Measurements from ENCODE around the gene PPP2R5D. TPM values are rescaled to one million over a fixed set of nuclear protein-coding genes. Genes with fewer than 3 reads are reported as not detected.

The PPP2R5D gene
- total and polyA plus RNA-seq, 2 of the 4 experiments (the other 2 are of a cell fraction) = 55.6 to 68.8 TPM

DNA sequence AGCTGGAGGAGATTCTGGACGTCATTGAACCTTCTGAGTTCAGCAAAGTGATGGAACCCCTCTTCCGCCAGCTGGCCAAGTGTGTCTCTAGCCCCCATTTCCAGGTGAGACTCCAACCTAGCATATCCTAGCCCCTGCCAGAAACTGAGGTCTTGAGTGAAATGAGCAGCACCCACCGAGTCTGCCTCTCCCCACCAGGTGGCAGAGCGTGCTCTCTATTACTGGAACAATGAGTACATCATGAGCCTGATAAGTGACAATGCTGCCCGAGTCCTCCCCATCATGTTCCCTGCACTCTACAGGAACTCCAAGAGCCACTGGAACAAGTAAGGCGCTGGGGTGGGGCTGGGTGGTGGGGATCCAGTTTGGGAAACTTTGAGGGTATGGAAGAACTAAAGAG, 24.8 kb downstream of the PPP2R5D start:
- DNase-seq = peak; percentile 27
- Histone ChIP-seq H3K27ac (ENCODE audit: insufficient read depth, low read length) (no peak overlapping the region), H3K14ac (replicated peaks; ENCODE audit: low read depth, low read length) (no peak overlapping the region), H4K5ac (ENCODE audit: low read depth, low read length) (no peak overlapping the region), H2BK5ac (ENCODE audit: low read depth, low read length, poor library complexity, severe bottlenecking) (no peak overlapping the region), H2AK5ac (ENCODE audit: low read depth, low read length) (no peak overlapping the region), H3K18ac (ENCODE audit: low read depth, low read length) (no peak overlapping the region), H3K9me3 (ENCODE audit: control insufficient read depth, insufficient read depth, low read length) (no peaks in the 10 kb centered on the region), H2AK9ac (replicated peaks; ENCODE audit: low read depth, low read length, poor library complexity) (peak overlapping the region; percentile 39), H3K4me1 (ENCODE audit: control insufficient read depth, insufficient read depth, low read length) (peaks cover 3% of the 10 kb centered on the region), H3K9me1 (ENCODE audit: insufficient read depth, low read length) (no peaks in the 10 kb centered on the region), H2BK120ac (ENCODE audit: low read depth, low read length) (no peak overlapping the region), H3K36me3 (ENCODE audit: control insufficient read depth, insufficient read depth, low read length) (peaks cover 52% of the 10 kb centered on the region), H4K8ac (ENCODE audit: low read depth in 2 of 2, low read length in 2 of 2) (no peak overlapping the region), H3K4me3 (ENCODE audit: insufficient read depth, low read depth, low read length) (no peak overlapping the region), H4K20me1 (ENCODE audit: insufficient read depth, low read length) (no peaks in the 10 kb centered on the region; the same call in 1 of the 2 replicates), H3K23ac (ENCODE audit: low read depth, low read length) (no peak overlapping the region), H3K27me3 (ENCODE audit: control insufficient read depth, insufficient read depth, low read length) (no peaks in the 10 kb centered on the region), H2BK15ac (ENCODE audit: low read depth, low read length) (no peak overlapping the region), H3K56ac (ENCODE audit: extremely low read depth, insufficient read depth, low read length) (no peak overlapping the region), H3K4me2 (ENCODE audit: low read depth, low read length) (no peak overlapping the region), H2BK20ac (ENCODE audit: low read depth, low read length) (no peak overlapping the region), H3K79me1 (ENCODE audit: low read depth in 1 of 2, low read length in 2 of 2) (peaks cover 10 to 39% of the 10 kb centered on the region in 2 experiments; a peak in 2 of 4 replicates), H4K91ac (ENCODE audit: insufficient read depth, low read depth, low read length) (no peak overlapping the region), H3K4ac (ENCODE audit: low read depth, low read length) (no peak overlapping the region), H3K9ac (ENCODE audit: low read depth, low read length) (no peak overlapping the region), H2AFZ (replicated peaks; ENCODE audit: low read length, poor library complexity) (no peak overlapping the region)
- in situ Hi-C loops (cut with MboI; ENCODE audit: low sequenced_read_pairs) (no loop called here), intact Hi-C loops (cut with micrococcal nuclease) (loop anchor here (1.0 kb wide), 1 partner anchor 108 kb away; no protein-coding TSS in a partner anchor), dilution Hi-C loops (cut with HindIII; ENCODE audit: low sequenced_read_pairs, unreplicated experiment) (no loop called here)
- 100% methylated on average over 1 of the region's 6 CpGs; no CpG with 5 or more reads in 1 of the 2 experiments for WGBS, 2 experiments (ENCODE audit: extremely low coverage in 2 of 2, insufficient read length in 1 of 2)
- ATAC-seq (ENCODE audit: low read depth) = no peak
- ChIA-PET CTCF (no interaction called here), POLR2A (ENCODE audit: unreplicated experiment) (no interaction called here)
- no TSS peak for BruUV-seq (replicated peaks)
- TF ChIP-seq CTCF (conservative IDR thresholded peaks at IDR 0.05; ENCODE audit: low read depth, low read length) (peak; percentile 40), SMC3 (IDR thresholded peaks at IDR 0.05; ENCODE audit: low read depth, low read length) (peak; percentile 61), RFX5 (IDR thresholded peaks at IDR 0.05; ENCODE audit: low read depth, low read length) (no peak), POLR2A (IDR thresholded peaks at IDR 0.05; ENCODE audit: low read depth, low read length) (no peak), RAD21 (IDR thresholded peaks at IDR 0.05; ENCODE audit: low read length) (peak; percentile 47), ELK1 (IDR thresholded peaks at IDR 0.05; ENCODE audit: borderline replicate concordance, low read depth, low read length) (no peak), NFE2L2 (IDR thresholded peaks at IDR 0.05; ENCODE audit: low read depth, low read length) (no peak), RCOR1 (IDR thresholded peaks at IDR 0.05; ENCODE audit: insufficient replicate concordance, low read length) (no peak)

Measured in IMR-90 (cell line).